ENCODE results near the gene WDHD1. TPM values are rescaled to one million over a fixed set of nuclear protein-coding genes. Genes with fewer than 3 reads are reported as not detected.
A peak's percentile ranks its signal among the peaks of the same experiment; 100 is the strongest.
"Not testable (repeated sequence)": the region's sequence is repeated elsewhere in the genome, so short reads cannot be mapped to it uniquely, and the experiment has no call there.

WDHD1 gene
- total RNA-seq, 1 experiment from 2014 or later: 6.5 TPM

GRCh38 chr14:54901380-54902142 lies 125.3 kb downstream of the WDHD1 start:
- Mint-ChIP-seq H3K4me1 (ENCODE audit: insufficient read depth, unreplicated experiment) (no peaks in the 10 kb centered on the region), H3K27ac (ENCODE audit: low read depth, unreplicated experiment) (no peak overlapping the region), H3K4me3 (ENCODE audit: unreplicated experiment) (peak overlapping the region; percentile 75), H3K9me3 (ENCODE audit: unreplicated experiment) (no peaks in the 10 kb centered on the region), H3K36me3 (ENCODE audit: insufficient read depth, unreplicated experiment) (no peaks in the 10 kb centered on the region), H3K27me3 (ENCODE audit: insufficient read depth, unreplicated experiment) (no peaks in the 10 kb centered on the region)
- CTCF ChIA-PET: interaction anchor here (0.5 to 1.8 kb wide), 4 partner anchors 20 to 128 kb away, joined by 3 to 10 read pairs (median 3); no protein-coding TSS in a partner anchor
- intact Hi-C loops (cut with micrococcal nuclease): loop anchor here (5.0 kb wide), 1 partner anchor 76 kb away; no protein-coding TSS in a partner anchor
- TF ChIP-seq CTCF (IDR thresholded peaks at IDR 0.05; ENCODE audit: unreplicated experiment): no peak
- POLR2A ChIA-PET: interaction anchor here (0.5 to 3.7 kb wide), 13 partner anchors 11 to 698 kb away, joined by 3 to 35 read pairs (median 3); partner anchors contain the start of genes MAPK1IP1L, SOCS4 and WDHD1
- no TSS peak for BruUV-seq (replicated peaks)
- DNase-seq (ENCODE audit: unreplicated experiment): no peak

GRCh38 chr14:54899573-54899972 lies 127.3 kb downstream of the WDHD1 start:
- no peaks in the 10 kb centered on the region for H3K36me3 Mint-ChIP-seq (ENCODE audit: insufficient read depth, unreplicated experiment)
- POLR2A ChIA-PET: interaction anchor here (2.7 to 3.7 kb wide), 2 partner anchors 11 to 18 kb away, joined by 11 to 35 read pairs; no protein-coding TSS in a partner anchor
- no peaks in the 10 kb centered on the region for H3K27me3 Mint-ChIP-seq (ENCODE audit: insufficient read depth, unreplicated experiment)
- intact Hi-C loops (cut with micrococcal nuclease): no loop called here
- CTCF ChIA-PET: interaction anchor here (0.6 kb wide), 1 partner anchor 385 kb away, joined by 3 read pairs; no protein-coding TSS in a partner anchor
- H3K9me3 Mint-ChIP-seq (ENCODE audit: unreplicated experiment): no peaks in the 10 kb centered on the region
- TF ChIP-seq CTCF (IDR thresholded peaks at IDR 0.05; ENCODE audit: unreplicated experiment): no peak
- no peak overlapping the region for H3K27ac Mint-ChIP-seq (ENCODE audit: low read depth, unreplicated experiment)
- H3K4me3 Mint-ChIP-seq (ENCODE audit: unreplicated experiment): no peak overlapping the region
- H3K4me1 Mint-ChIP-seq (ENCODE audit: insufficient read depth, unreplicated experiment): no peaks in the 10 kb centered on the region
- no peak for DNase-seq (ENCODE audit: unreplicated experiment)
- BruUV-seq (replicated peaks): no TSS peak

GRCh38 chr14:54897809-54898555 lies 128.9 kb downstream of the WDHD1 start:
- POLR2A ChIA-PET: interaction anchor here (0.7 to 1.6 kb wide), 2 partner anchors 16 to 18 kb away, joined by 4 to 5 read pairs; no protein-coding TSS in a partner anchor
- CTCF ChIA-PET: interaction anchor here (0.5 to 1.0 kb wide), 4 partner anchors 9 to 178 kb away, joined by 3 to 4 read pairs (median 3); no protein-coding TSS in a partner anchor
- H3K9me3 Mint-ChIP-seq (ENCODE audit: unreplicated experiment); DNase-seq (ENCODE audit: unreplicated experiment); H3K4me1 Mint-ChIP-seq (ENCODE audit: insufficient read depth, unreplicated experiment); H3K4me3 Mint-ChIP-seq (ENCODE audit: unreplicated experiment); H3K27ac Mint-ChIP-seq (ENCODE audit: low read depth, unreplicated experiment); BruUV-seq (replicated peaks); intact Hi-C loops (cut with micrococcal nuclease); H3K36me3 Mint-ChIP-seq (ENCODE audit: insufficient read depth, unreplicated experiment); H3K27me3 Mint-ChIP-seq (ENCODE audit: insufficient read depth, unreplicated experiment): not testable (repeated sequence)

GRCh38 chr14:54895683-54896082 lies 131.2 kb downstream of the WDHD1 start:
- no peaks in the 10 kb centered on the region for H3K9me3 Mint-ChIP-seq (ENCODE audit: unreplicated experiment)
- no TSS peak for BruUV-seq (replicated peaks)
- intact Hi-C loops (cut with micrococcal nuclease): no loop called here
- no peaks in the 10 kb centered on the region for H3K27me3 Mint-ChIP-seq (ENCODE audit: insufficient read depth, unreplicated experiment)
- CTCF ChIA-PET: interaction anchor here (0.6 to 1.1 kb wide), 4 partner anchors 11 to 1025 kb away, joined by 3 to 4 read pairs (median 3); no protein-coding TSS in a partner anchor
- peaks cover 6% of the 10 kb centered on the region for H3K4me1 Mint-ChIP-seq (ENCODE audit: insufficient read depth, unreplicated experiment)
- DNase-seq (ENCODE audit: unreplicated experiment): no peak
- no peak overlapping the region for H3K27ac Mint-ChIP-seq (ENCODE audit: low read depth, unreplicated experiment)
- TF ChIP-seq CTCF (IDR thresholded peaks at IDR 0.05; ENCODE audit: unreplicated experiment): no peak
- no peaks in the 10 kb centered on the region for H3K36me3 Mint-ChIP-seq (ENCODE audit: insufficient read depth, unreplicated experiment)
- POLR2A ChIA-PET: interaction anchor here (0.8 kb wide), 1 partner anchor 14 kb away, joined by 4 read pairs; no protein-coding TSS in a partner anchor
- H3K4me3 Mint-ChIP-seq (ENCODE audit: unreplicated experiment): no peak overlapping the region
